GM23338 (cell line): ENCODE data around the gene PPP2R2D.
A peak's percentile ranks its signal among the peaks of the same experiment; 100 is the strongest.

Experiments
- CREB1 ChIP-seq: fragments of 250-450 bp; sonication (Bioruptor Pico); IDR thresholded peaks from 2 replicates; pipeline ENCODE4 v1.5.0; 2020; ENCODE audit warnings: low read depth, mild to moderate bottlenecking, moderate library complexity
- CTCF ChIP-seq, 2 experiments: fragments of 200-600 bp in 1 of 2; sonication (generic) in 1 of 2; conservative IDR thresholded peaks; 2 replicates each; pipeline versions ENCODE4 v1.5.1 to v1.6.1; 2016 to 2017; ENCODE audit warnings: antibody characterized with exemption in 2 of 2, low read depth in 2 of 2, mild to moderate bottlenecking in 2 of 2, moderate library complexity in 1 of 2
- EZH2 ChIP-seq: fragments of 200-600 bp; sonication (generic); IDR thresholded peaks from one replicate; pipeline ENCODE4 v1.8.0; 2017; ENCODE audit warnings: antibody characterized with exemption, mild to moderate bottlenecking, low read depth; ENCODE audit not compliant: unreplicated experiment
- EZH2phosphoT487 ChIP-seq: fragments of 200-600 bp; sonication (generic); IDR thresholded peaks from one replicate; pipeline ENCODE4 v1.8.1; 2018; ENCODE audit warnings: antibody characterized with exemption; ENCODE audit not compliant: unreplicated experiment
- POLR2AphosphoS5 ChIP-seq: IDR thresholded peaks from 2 replicates; pipeline ENCODE4 v1.6.1; 2016; ENCODE audit warnings: antibody characterized with exemption, low read depth

DNA sequence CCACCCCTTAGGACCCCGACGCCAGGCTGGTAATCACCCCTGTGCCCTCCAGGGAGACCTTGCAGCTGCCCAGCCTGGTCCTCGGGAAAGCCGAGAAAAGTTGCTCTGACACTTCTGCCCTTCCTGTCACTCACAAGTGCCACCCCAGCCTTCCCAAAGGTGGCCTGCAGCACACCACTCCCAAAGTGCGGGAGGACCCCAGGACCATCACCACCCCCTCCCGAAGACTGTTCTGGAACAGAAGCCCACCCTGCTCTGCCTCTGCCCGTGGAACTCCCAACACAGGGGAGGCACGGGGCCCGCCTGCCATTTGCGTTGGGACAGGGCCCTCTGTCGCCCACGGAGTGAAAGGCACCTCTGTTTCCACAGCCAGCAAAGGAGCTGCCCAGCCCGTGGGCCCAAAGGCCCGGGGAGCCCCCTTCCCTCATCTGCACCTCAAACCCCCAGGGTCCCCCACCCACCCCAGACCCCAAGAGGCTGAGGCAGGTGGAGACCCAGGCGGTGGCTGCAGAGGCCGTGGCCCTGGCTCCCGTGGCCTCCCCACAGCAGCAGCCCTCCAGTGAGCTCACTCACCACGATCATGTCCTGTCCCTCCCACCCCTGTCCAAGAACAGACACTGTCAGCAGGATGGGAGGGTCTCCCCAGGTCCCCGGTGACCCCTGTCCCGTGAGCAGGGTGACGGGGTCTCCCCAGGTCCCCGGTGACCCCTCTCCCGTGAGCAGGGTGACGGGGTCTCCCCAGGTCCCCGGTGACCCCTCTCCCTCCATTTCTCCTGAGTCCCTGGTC, 47.8 kb upstream of the PPP2R2D start:
- peak in 1 of 2 experiments; percentile 34; a peak in 1 of 4 replicates for TF ChIP-seq CTCF (conservative IDR thresholded peaks at IDR 0.05; ENCODE audit: low read depth in 2 of 2)
- no peak for TF ChIP-seq POLR2AphosphoS5
- no peak for TF ChIP-seq CREB1 (CRISPR knock-in tag)
- no peak for TF ChIP-seq EZH2phosphoT487
- no peak for TF ChIP-seq EZH2
